ENCODE measurements around the gene KRT12.

Gene KRT12

GRCh38 chr17:40866838-40867237, at the start of gene KRT12:
Gene KRT12, minus strand, starts transcription at chr17:40867223. Its CDS starts 37 bp downstream, at chr17:40867186.
- TF ChIP-seq CTCF (IDR thresholded peaks at IDR 0.05), result no peak
- H3K9me3 ChIP-seq, result no peaks in the 10 kb centered on the region
- H3K27me3 ChIP-seq, result peaks cover 0 to 24% of the 10 kb centered on the region in 2 donors

DNA sequence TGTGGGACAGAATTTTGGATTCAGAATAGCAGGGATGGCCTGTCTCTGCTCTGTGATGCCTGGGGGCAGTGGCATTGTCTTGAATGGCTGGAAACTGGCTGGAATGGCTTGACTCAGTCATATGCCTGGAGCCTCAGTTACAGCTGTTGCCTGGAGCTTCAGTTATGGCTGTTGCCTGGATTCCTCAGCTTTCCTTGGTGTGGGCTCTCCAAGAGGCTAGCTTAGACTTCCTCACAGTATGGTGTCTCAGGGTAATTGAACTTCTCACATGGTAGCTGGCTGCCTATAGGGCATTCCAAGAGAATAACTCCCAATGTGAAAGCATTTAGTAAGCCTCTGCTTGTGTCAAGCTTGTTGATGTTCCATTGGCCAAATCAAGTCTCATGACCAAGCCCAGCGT, 49.3 kb upstream of the KRT12 start:
- no peak overlapping the region for H3K27ac ChIP-seq
- no peaks in the 10 kb centered on the region for H3K9me3 ChIP-seq
- no peak for DNase-seq
- H3K27me3 ChIP-seq, result no peaks in the 10 kb centered on the region
- peaks cover 0 to 10% (median 4%) of the 10 kb centered on the region in 4 donors for H3K4me1 ChIP-seq
- H3K4me3 ChIP-seq, result no peak overlapping the region
- intact Hi-C loops (cut with DNase I; ENCODE audit: low total_unique reads), result loop anchor here (10.0 kb wide), 1 partner anchor 408 kb away; no protein-coding TSS in a partner anchor
- no peaks in the 10 kb centered on the region for H3K36me3 ChIP-seq
- TF ChIP-seq CTCF (IDR thresholded peaks at IDR 0.05), result no peak

More at GRCh38 chr17:40866838-40867237, at the start of gene KRT12:
- DNase-seq, result no peak
- intact Hi-C loops (cut with DNase I; ENCODE audit: low total_unique reads), result no loop called here
- Histone ChIP-seq H3K4me1 (no peaks in the 10 kb centered on the region), H3K27ac (no peak within 1 kb of the TSS), H3K36me3 (no peaks in the 10 kb centered on the region), H3K4me3 (no peak within 1 kb of the TSS)

DNA sequence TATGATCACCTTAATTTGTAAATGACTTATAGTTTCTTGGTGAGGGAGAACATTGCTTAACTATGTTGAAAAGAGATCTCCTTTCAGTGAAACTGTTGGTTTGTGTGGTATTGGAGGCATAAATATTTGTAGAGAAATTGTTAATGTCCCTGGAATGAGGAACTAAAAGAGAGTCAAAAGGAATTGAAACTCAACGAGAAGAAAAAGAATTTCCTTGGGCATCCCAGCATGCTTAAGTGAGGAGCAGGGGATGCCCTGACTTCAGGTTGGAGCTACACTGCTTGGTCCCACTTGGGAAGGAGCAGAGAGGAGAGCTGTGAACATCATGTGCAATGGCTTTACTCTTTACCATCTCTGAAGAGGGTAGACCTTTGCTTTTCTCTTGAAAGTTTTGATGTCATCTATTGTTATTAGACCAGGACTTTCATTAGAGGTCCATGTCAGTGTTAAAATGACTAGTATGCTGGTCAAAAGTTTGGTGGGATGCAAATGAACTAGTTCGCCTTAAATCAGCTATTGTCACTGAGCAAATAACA, 48.8 kb upstream of the KRT12 start:
- Histone ChIP-seq H3K27ac (no peak overlapping the region), H3K4me3 (no peak overlapping the region), H3K9me3 (no peaks in the 10 kb centered on the region), H3K27me3 (no peaks in the 10 kb centered on the region), H3K4me1 (peaks cover 0 to 16% (median 7%) of the 10 kb centered on the region in 4 donors), H3K36me3 (no peaks in the 10 kb centered on the region)
- DNase-seq, result no peak
- intact Hi-C loops (cut with DNase I; ENCODE audit: low total_unique reads), result loop anchor here (10.0 kb wide), 1 partner anchor 409 kb away; no protein-coding TSS in a partner anchor
- no peak for TF ChIP-seq CTCF (IDR thresholded peaks at IDR 0.05)

- Histone ChIP-seq H3K27ac (no peak overlapping the region), H3K4me1 (peaks cover 0 to 20% (median 10%) of the 10 kb centered on the region in 4 donors), H3K9me3 (no peaks in the 10 kb centered on the region), H3K36me3 (no peaks in the 10 kb centered on the region), H3K27me3 (no peaks in the 10 kb centered on the region), H3K4me3 (no peak overlapping the region)
- intact Hi-C loops (cut with DNase I; ENCODE audit: low total_unique reads), result loop anchor here (10.0 kb wide), 1 partner anchor 410 kb away; no protein-coding TSS in a partner anchor
- no peak for TF ChIP-seq CTCF (IDR thresholded peaks at IDR 0.05)
- DNase-seq, result no peak
Observed at GRCh38 chr17:40915199-40915661, 48.2 kb upstream of the KRT12 start.

DNA sequence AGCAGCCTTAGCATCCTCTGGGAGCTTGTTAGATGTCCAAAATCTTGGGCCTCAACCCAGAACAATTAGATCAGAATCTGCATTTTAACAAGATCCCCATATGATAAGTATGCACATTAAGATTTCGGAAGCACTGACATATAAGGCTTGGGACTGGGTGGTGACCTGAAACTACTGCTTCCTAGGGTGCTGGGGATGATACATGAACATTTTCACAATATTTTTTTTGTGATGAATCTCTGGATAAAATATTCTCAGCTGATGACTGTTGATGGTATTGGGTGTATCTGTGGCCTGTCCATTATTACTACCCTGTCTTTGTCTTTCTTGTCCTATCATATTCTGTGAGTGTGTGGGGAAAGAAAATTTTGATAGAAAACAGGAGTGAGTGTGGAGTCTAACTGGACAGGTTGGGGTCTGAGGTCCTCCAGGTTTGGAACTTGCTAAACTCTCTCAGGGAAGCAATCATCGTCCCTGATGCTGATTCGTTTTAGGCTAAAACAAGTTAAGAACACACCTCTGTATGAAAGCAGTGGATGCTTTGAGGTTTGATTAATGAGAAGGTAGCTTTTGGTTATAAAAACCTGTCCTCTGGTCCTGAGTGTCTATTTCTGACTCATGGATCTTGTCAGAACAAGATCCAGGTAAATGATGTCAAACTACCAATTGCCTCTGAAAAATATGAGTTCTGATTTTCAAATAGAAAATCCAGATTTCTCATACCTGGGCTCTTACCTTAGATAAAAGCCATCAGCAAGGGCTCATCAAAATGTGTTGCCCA, 47.2 kb upstream of the KRT12 start:
- H3K9me3 ChIP-seq, result no peaks in the 10 kb centered on the region
- H3K27ac ChIP-seq, result no peak overlapping the region
- intact Hi-C loops (cut with DNase I; ENCODE audit: low total_unique reads), result loop anchor here (10.0 kb wide), 1 partner anchor 411 kb away; no protein-coding TSS in a partner anchor
- TF ChIP-seq CTCF (IDR thresholded peaks at IDR 0.05), result no peak
- no peaks in the 10 kb centered on the region for H3K36me3 ChIP-seq
- H3K4me1 ChIP-seq, result peaks cover 0 to 28% (median 18%) of the 10 kb centered on the region in 4 donors
- no peak for DNase-seq
- H3K4me3 ChIP-seq, result no peak overlapping the region
- H3K27me3 ChIP-seq, result no peaks in the 10 kb centered on the region
